K562 (cell line): ENCODE data around the gene MLLT3. TPM values are rescaled to one million over a fixed set of nuclear protein-coding genes. Genes with fewer than 3 reads are reported as not detected.

Experiments
- polyA plus RNA-seq, 8 experiments: library from polyadenylated mRNA; depleted of rRNA in 4 of 8; stranded (reverse) in 5 of 8; unstranded in 3 of 8; fragments of >200 nt; fragmentation: Nextera tagmentation in 2 of 8; fragmentation: Illumina TruSeq in 1 of 8; extraction: Ambion mirVana in 2 of 8; extraction: Trizol in 1 of 8; gene quantifications; 2 replicates each; pipeline versions ENCODE4 v1.2.1 to v1.2.3, GENCODE V29; 2011 to 2014; ENCODE audit warnings: inconsistent platforms in 1 of 8, missing spikeins in 1 of 8
- total RNA-seq, 7 experiments: library from RNA; depleted of rRNA in 6 of 7; stranded (reverse); fragments of >200 nt in 6 of 7; fragmentation: Illumina TruSeq in 2 of 7; extraction: Trizol in 2 of 7; gene quantifications; 2 replicates each; pipeline versions ENCODE4 v1.2.1 to v1.2.3, GENCODE V29; 2011 to 2021; ENCODE audit warnings: low replicate concordance in 1 of 7
- TF ChIP-seq, protein P1 (sequence below): fragments of 200-600 bp; sonication (generic); IDR thresholded peaks from one replicate; pipeline ENCODE4 v1.6.1; 2012; ENCODE audit warnings: mild to moderate bottlenecking, low read depth, low read length, inconsistent platforms
- TF ChIP-seq, protein P2 (sequence below): conservative IDR thresholded peaks from 2 replicates; pipeline ENCODE4 v1.6.1; 2011; ENCODE audit warnings: low read depth, mild to moderate bottlenecking, low read length; ENCODE audit not compliant: control insufficient read depth
- TF ChIP-seq, protein P3 (sequence below): fragments of 450-650 bp; IDR thresholded peaks from 2 replicates; pipeline ENCODE4 v1.6.1; 2016; ENCODE audit warnings: missing biosample characterization, missing genetic modification characterization

Gene MLLT3
- total and polyA plus RNA-seq, 9 of the 15 experiments (the other 6 are each of a cell fraction or from before 2014, with no cell fraction given): 0.07 to 0.42 (median 0.22) TPM; not detected in 4

DNA sequence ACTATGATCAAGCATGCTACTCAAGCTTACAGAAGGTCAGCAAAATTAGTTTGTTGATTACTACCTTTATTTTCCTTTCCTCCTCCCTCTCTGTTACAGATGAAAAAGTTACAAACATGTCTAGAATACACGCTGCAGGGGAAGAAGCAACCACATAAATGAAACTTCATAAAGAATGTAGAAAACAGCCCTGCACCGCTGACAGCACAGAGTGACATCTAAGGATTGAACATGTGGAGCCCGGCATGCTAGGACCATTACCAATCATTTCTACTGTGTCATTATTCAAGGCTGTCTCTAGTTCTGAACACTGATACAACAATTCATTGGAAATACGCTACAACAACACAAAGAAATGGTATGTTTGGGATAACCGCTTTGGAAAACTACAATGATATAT lies 261.1 kb downstream of the MLLT3 start (continued):
- TF ChIP-seq, protein P1, sequence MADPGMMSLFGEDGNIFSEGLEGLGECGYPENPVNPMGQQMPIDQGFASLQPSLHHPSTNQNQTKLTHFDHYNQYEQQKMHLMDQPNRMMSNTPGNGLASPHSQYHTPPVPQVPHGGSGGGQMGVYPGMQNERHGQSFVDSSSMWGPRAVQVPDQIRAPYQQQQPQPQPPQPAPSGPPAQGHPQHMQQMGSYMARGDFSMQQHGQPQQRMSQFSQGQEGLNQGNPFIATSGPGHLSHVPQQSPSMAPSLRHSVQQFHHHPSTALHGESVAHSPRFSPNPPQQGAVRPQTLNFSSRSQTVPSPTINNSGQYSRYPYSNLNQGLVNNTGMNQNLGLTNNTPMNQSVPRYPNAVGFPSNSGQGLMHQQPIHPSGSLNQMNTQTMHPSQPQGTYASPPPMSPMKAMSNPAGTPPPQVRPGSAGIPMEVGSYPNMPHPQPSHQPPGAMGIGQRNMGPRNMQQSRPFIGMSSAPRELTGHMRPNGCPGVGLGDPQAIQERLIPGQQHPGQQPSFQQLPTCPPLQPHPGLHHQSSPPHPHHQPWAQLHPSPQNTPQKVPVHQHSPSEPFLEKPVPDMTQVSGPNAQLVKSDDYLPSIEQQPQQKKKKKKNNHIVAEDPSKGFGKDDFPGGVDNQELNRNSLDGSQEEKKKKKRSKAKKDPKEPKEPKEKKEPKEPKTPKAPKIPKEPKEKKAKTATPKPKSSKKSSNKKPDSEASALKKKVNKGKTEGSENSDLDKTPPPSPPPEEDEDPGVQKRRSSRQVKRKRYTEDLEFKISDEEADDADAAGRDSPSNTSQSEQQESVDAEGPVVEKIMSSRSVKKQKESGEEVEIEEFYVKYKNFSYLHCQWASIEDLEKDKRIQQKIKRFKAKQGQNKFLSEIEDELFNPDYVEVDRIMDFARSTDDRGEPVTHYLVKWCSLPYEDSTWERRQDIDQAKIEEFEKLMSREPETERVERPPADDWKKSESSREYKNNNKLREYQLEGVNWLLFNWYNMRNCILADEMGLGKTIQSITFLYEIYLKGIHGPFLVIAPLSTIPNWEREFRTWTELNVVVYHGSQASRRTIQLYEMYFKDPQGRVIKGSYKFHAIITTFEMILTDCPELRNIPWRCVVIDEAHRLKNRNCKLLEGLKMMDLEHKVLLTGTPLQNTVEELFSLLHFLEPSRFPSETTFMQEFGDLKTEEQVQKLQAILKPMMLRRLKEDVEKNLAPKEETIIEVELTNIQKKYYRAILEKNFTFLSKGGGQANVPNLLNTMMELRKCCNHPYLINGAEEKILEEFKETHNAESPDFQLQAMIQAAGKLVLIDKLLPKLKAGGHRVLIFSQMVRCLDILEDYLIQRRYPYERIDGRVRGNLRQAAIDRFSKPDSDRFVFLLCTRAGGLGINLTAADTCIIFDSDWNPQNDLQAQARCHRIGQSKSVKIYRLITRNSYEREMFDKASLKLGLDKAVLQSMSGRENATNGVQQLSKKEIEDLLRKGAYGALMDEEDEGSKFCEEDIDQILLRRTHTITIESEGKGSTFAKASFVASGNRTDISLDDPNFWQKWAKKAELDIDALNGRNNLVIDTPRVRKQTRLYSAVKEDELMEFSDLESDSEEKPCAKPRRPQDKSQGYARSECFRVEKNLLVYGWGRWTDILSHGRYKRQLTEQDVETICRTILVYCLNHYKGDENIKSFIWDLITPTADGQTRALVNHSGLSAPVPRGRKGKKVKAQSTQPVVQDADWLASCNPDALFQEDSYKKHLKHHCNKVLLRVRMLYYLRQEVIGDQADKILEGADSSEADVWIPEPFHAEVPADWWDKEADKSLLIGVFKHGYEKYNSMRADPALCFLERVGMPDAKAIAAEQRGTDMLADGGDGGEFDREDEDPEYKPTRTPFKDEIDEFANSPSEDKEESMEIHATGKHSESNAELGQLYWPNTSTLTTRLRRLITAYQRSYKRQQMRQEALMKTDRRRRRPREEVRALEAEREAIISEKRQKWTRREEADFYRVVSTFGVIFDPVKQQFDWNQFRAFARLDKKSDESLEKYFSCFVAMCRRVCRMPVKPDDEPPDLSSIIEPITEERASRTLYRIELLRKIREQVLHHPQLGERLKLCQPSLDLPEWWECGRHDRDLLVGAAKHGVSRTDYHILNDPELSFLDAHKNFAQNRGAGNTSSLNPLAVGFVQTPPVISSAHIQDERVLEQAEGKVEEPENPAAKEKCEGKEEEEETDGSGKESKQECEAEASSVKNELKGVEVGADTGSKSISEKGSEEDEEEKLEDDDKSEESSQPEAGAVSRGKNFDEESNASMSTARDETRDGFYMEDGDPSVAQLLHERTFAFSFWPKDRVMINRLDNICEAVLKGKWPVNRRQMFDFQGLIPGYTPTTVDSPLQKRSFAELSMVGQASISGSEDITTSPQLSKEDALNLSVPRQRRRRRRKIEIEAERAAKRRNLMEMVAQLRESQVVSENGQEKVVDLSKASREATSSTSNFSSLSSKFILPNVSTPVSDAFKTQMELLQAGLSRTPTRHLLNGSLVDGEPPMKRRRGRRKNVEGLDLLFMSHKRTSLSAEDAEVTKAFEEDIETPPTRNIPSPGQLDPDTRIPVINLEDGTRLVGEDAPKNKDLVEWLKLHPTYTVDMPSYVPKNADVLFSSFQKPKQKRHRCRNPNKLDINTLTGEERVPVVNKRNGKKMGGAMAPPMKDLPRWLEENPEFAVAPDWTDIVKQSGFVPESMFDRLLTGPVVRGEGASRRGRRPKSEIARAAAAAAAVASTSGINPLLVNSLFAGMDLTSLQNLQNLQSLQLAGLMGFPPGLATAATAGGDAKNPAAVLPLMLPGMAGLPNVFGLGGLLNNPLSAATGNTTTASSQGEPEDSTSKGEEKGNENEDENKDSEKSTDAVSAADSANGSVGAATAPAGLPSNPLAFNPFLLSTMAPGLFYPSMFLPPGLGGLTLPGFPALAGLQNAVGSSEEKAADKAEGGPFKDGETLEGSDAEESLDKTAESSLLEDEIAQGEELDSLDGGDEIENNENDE: no peak
- TF ChIP-seq, protein P2, sequence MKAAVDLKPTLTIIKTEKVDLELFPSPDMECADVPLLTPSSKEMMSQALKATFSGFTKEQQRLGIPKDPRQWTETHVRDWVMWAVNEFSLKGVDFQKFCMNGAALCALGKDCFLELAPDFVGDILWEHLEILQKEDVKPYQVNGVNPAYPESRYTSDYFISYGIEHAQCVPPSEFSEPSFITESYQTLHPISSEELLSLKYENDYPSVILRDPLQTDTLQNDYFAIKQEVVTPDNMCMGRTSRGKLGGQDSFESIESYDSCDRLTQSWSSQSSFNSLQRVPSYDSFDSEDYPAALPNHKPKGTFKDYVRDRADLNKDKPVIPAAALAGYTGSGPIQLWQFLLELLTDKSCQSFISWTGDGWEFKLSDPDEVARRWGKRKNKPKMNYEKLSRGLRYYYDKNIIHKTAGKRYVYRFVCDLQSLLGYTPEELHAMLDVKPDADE: no peak
- TF ChIP-seq, protein P3, sequence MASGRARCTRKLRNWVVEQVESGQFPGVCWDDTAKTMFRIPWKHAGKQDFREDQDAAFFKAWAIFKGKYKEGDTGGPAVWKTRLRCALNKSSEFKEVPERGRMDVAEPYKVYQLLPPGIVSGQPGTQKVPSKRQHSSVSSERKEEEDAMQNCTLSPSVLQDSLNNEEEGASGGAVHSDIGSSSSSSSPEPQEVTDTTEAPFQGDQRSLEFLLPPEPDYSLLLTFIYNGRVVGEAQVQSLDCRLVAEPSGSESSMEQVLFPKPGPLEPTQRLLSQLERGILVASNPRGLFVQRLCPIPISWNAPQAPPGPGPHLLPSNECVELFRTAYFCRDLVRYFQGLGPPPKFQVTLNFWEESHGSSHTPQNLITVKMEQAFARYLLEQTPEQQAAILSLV (tag): no peak
